Testis (tissue), 2 donors: ENCODE measurements around the gene OAS2.

Experiments used
- POLR2A ChIP-seq: fragments of 450-650 bp; IDR thresholded peaks from one replicate; pipeline ENCODE4 v1.6.1; 2017; ENCODE audit warnings: antibody characterized with exemption, mild to moderate bottlenecking, moderate library complexity
- TF ChIP-seq, protein P1 (sequence below), 3 experiments: fragments of 450-650 bp in 2 of 3; fragments of 200-600 bp in 1 of 3; sonication (generic) in 1 of 3; IDR thresholded peaks; one replicate each; pipeline ENCODE4 v1.5.1; 2016 to 2019; ENCODE audit warnings: antibody characterized with exemption in 3 of 3, mild to moderate bottlenecking in 2 of 3, moderate library complexity in 1 of 3

DNA sequence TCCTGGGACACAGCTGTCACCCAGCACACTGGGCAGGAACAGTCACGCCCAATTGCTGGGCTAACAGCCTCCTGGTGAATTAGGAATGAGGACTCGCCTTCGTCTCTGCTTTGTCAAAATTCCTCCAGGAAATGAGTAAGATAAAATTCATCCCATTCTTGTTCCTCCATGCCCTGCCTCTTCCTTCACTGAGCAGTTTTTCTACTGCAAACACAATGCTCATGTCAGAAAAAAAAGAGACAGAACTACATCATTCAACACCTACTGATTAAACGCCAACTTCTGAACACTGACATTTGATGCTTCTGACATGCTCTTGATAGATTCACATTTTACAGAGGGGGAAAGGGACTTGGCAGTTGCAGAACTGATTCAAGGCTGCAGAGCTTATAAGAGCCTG lies 40.7 kb downstream of the OAS2 start:
- TF ChIP-seq, protein P1, sequence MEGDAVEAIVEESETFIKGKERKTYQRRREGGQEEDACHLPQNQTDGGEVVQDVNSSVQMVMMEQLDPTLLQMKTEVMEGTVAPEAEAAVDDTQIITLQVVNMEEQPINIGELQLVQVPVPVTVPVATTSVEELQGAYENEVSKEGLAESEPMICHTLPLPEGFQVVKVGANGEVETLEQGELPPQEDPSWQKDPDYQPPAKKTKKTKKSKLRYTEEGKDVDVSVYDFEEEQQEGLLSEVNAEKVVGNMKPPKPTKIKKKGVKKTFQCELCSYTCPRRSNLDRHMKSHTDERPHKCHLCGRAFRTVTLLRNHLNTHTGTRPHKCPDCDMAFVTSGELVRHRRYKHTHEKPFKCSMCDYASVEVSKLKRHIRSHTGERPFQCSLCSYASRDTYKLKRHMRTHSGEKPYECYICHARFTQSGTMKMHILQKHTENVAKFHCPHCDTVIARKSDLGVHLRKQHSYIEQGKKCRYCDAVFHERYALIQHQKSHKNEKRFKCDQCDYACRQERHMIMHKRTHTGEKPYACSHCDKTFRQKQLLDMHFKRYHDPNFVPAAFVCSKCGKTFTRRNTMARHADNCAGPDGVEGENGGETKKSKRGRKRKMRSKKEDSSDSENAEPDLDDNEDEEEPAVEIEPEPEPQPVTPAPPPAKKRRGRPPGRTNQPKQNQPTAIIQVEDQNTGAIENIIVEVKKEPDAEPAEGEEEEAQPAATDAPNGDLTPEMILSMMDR (IDR thresholded peaks at IDR 0.05), result no peak
- TF ChIP-seq POLR2A, result no peak
